K562 treated with DMSO at 1 percent for 4 hours (cell line): ENCODE results near the gene RNF43. TPM values are rescaled to one million over a fixed set of nuclear protein-coding genes. Genes with fewer than 3 reads are reported as not detected.

ENCODE experiments used
- total RNA-seq: library from RNA; unstranded; fragments of 300-600 nt; gene quantifications from 2 replicates; pipeline ENCODE4 v1.2.3, GENCODE V29; 2022; ENCODE audit not compliant: insufficient read depth

The RNF43 gene
- 3.0 and 4.6 TPM in 2 replicates for total RNA-seq

DNA sequence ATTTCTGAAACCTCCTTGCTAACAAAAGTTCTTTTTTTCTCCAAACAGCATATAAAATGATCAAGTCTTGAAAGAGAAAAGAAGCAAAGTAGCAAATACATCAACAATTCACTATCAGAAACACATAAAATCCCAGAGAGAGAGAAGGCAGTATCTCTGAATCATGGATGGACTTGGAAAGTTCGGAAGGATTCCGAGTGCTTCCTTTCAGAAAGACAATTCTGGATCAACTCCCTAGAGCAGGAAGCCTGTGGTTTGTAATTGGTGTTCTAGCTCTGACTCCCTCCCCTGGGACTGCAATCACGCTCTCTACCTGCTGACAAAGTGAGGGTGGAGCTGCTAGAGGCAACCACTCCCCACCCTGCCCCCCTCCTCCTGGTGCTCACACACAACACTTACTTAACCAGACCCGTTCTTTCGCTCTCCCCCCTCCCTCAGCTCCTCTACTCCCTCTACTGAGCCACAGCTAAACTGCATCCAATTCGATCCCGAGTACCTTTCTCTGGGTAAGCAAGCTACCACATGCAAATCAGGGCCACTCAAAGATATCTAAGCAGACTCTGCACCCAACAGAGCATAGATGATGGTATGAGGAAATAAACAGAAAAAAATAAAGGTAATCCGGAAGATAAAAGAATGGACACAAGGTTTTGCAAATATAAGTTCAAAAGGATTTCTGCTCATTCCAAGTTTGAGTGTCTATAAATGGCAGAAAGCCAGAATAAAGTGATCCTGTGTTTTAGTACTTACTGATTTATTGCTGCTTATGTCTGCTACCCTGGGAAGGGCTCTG is at the start of gene RNF43:
RNF43 (minus strand) TSS at position 235 of the 793 bp plus-strand sequence. CDS start 1,957 bp downstream, outside the sequence.

Other genes starting within 250 kb of the RNF43 start
- gene EPX, start 224.8 kb downstream of the RNF43 start, total RNA-seq: 1.2 and 1.5 TPM in 2 replicates
- gene MKS1, start 198.3 kb downstream of the RNF43 start, total RNA-seq: 18.7 and 19.1 TPM in 2 replicates
- 0.77 and 1.5 TPM in 2 replicates for gene LPO, start 178.9 kb downstream of the RNF43 start, total RNA-seq
- not detected in 2 replicates for gene MPO, start 136.6 kb downstream of the RNF43 start, total RNA-seq
- gene TSPOAP1, start 88.7 kb downstream of the RNF43 start, total RNA-seq: 5.5 and 7.0 TPM in 2 replicates
- 76.1 and 89.8 TPM in 2 replicates for gene SUPT4H1, start 65.3 kb downstream of the RNF43 start, total RNA-seq
- gene HSF5, start 70.9 kb upstream of the RNF43 start, total RNA-seq: not detected in 2 replicates
- gene MTMR4, start 97.1 kb upstream of the RNF43 start, total RNA-seq: 9.9 and 20.0 TPM in 2 replicates